GM06990 (cell line): Measurements from ENCODE around the gene SEC14L1.

Source experiments
- DNase-seq: peaks from one replicate; pipeline ENCODE4 v3.0.0-alpha.2; 2011; ENCODE audit not compliant: insufficient read length; ENCODE audit errors: extremely low read depth
- H3K27me3 ChIP-seq: replicated peaks from 2 replicates; pipeline ENCODE4 v1.6.0; 2011; ENCODE audit warnings: low read length; ENCODE audit not compliant: control insufficient read depth, insufficient read depth
- H3K36me3 ChIP-seq: 2 replicates; pipeline ENCODE4 v1.5.1; 2011; ENCODE audit warnings: low read length; ENCODE audit not compliant: control insufficient read depth, insufficient read depth
- H3K4me3 ChIP-seq: replicated peaks from 2 replicates; pipeline ENCODE4 v1.5.1; 2011; ENCODE audit warnings: low read depth, mild to moderate bottlenecking, control low read depth, low read length
- TF ChIP-seq, protein P1 (sequence below): IDR thresholded peaks from 2 replicates; pipeline ENCODE4 v1.5.1; 2011; ENCODE audit warnings: low read length, control low read depth, mild to moderate bottlenecking, inconsistent platforms; ENCODE audit not compliant: insufficient read depth, poor library complexity, severe bottlenecking

Gene SEC14L1

DNA sequence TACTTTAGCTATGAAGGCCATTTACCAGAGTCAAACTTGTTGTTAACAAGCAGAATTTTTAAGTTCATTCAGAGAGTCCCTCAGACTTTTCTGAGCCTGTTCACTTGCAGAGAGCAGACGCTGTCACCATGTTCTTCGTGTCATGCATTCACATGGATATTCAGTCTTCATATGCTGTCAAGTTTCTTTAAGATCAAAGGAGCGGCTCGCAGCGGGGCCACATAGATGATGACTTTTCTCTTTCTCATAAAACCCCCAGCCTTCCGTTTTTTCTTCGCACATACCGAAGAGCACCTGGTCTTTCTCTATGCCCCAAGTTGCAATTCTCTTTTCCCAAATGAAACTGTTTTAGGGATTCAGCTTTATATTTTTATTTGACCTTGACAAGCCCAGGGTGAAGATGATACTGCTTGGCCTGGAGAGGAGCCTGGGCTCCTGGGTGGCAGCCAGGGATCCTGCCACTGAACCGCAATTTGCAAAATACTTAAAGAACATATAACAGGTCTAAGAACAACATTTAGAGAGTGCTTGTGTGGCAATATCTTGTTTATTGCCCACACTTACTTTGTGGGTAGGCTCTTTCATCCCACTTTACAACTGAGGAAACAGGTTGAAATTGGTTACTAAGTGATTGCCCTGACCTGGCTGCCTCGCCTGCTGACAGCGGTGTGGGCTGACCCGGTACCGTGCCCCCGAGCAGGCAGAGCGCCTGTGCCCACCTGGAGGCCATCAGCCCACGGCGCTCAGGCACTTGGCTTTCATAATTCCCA lies 22.9 kb downstream of the SEC14L1 start:
- DNase-seq = no peak
- H3K36me3 ChIP-seq = no peaks in the 10 kb centered on the region; the same call in 1 of the 2 replicates

DNA sequence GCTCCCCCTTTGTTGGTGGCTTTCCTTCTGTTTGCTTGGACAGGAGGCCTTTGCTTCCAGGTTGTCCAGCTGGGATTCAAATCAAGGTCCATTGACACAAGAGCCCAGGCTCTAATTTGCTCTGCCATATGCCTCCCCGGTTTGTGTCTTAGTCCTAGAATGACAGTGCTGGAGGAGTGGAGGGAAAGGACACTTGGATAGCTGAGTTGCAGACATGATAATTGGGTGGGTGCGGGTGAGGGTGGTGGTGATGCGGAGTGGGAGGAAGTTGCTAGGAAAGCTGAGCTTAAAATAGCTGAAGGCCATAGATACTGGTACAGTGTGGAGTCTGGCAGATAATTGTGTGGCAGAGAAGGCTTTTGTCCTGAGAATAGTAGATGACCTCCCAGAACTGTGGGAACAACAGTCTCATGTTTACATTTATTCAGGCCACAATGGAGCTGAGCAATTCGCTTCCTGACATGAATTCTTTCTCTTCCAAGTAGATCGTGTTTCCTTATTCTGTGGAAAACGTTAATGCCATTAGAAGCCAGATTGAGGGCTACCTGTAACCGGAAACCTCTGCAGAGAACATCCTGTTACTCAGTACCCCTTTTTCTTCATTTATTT lies 23.8 kb downstream of the SEC14L1 start:
- Histone ChIP-seq H3K4me3 (no peak overlapping the region), H3K27me3 (no peaks in the 10 kb centered on the region), H3K36me3 (no peaks in the 10 kb centered on the region; the same call in 1 of the 2 replicates)
- DNase-seq = no peak
- TF ChIP-seq, protein P1, sequence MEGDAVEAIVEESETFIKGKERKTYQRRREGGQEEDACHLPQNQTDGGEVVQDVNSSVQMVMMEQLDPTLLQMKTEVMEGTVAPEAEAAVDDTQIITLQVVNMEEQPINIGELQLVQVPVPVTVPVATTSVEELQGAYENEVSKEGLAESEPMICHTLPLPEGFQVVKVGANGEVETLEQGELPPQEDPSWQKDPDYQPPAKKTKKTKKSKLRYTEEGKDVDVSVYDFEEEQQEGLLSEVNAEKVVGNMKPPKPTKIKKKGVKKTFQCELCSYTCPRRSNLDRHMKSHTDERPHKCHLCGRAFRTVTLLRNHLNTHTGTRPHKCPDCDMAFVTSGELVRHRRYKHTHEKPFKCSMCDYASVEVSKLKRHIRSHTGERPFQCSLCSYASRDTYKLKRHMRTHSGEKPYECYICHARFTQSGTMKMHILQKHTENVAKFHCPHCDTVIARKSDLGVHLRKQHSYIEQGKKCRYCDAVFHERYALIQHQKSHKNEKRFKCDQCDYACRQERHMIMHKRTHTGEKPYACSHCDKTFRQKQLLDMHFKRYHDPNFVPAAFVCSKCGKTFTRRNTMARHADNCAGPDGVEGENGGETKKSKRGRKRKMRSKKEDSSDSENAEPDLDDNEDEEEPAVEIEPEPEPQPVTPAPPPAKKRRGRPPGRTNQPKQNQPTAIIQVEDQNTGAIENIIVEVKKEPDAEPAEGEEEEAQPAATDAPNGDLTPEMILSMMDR = no peak

More for the DNA sequence above, 22.9 kb downstream of the SEC14L1 start:
- Histone ChIP-seq H3K4me3 (no peak overlapping the region), H3K27me3 (no peaks in the 10 kb centered on the region)
- TF ChIP-seq, protein P1 = no peak

DNA sequence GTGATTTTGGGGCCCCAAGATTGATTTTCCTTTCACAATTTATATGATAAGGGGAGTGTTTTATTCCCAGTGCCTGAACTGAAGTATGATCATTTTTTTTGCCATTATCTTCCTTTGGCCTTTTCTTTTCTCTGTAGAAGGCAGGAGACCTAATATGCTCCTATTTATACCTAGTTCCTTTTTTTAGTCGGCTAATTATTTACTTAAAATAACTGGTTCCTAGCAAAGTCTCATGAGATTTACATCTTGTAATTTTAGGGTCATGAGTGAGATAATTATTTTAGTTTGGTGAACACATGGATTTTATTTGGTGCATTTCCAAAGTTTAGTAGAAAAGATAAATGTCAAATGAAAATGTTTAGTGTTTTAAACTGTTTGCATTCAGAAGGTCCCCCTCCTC lies 24.8 kb downstream of the SEC14L1 start:
- DNase-seq = no peak
- no peaks in the 10 kb centered on the region for H3K27me3 ChIP-seq
- H3K36me3 ChIP-seq = no peaks in the 10 kb centered on the region; the same call in 1 of the 2 replicates
- TF ChIP-seq, protein P1 = no peak
- no peak overlapping the region for H3K4me3 ChIP-seq

DNA sequence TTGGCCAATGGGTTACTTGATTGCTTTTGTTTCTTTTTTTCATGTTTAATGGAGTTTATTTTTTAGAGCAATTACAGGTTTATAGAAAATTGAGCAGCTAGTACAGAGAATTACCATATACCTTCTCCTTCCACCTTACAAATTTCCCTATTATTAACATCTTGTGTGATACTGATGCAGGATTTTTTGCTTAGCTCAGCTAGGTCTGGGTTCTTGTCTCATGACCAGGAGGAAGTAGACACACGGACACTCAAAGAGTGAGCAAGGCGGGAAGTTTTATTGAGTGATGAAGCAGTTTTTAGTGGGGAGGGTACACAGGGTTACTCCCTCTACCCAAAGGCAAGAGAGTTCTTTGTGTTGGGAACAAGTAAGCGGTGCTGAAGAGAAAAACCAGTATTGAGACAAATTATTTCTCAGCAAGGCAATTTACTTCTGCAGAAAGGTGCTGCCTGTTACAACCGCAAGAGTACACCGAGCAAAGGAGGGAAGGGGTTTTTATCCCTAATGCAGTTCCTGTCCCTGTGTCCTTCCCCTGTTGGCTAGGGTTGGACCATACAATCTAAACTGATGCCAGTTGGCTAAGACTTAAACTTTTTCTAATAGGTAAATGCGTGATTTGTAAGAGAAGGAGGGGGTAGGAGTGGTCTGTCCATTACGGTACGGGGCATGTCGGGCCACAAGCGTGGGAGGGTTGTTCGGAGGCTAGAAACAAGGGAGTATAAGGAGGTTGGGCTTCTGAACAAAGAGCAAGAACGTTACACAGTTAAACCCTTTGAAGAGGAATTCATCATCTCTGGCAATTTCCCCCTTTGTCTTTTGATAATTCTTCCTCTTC lies 26.9 kb downstream of the SEC14L1 start:
- no peak for DNase-seq
- H3K36me3 ChIP-seq = no peaks in the 10 kb centered on the region; the same call in 1 of the 2 replicates
- no peak overlapping the region for H3K4me3 ChIP-seq
- no peaks in the 10 kb centered on the region for H3K27me3 ChIP-seq
- TF ChIP-seq, protein P1 = no peak

DNA sequence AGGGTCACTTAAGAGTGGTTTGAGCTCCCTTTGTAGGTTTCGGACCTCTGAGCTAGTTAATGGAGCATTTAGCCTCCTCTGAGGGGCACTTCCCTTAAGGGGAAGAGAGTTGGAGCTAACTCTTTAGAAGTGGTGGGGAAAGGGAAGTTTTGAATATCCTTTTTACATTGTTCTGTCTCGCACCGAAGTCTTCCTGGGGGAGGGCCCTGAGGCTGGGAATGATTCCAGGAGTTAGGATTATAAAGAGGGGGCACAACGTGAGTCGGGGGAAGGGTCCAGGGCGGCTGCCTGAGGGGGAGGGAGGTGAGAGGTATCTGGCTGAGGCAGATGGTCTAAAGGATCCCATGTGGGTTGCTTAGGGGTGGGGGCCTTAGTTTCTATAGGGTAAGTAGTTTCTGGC lies 32.3 kb downstream of the SEC14L1 start:
- Histone ChIP-seq H3K27me3 (no peaks in the 10 kb centered on the region), H3K4me3 (no peak overlapping the region), H3K36me3 (peaks cover 6% of the 10 kb centered on the region)
- TF ChIP-seq, protein P1 = no peak
- no peak for DNase-seq
